GM19397 (cell line): Measurements from ENCODE around the gene CXCL9.
"Not testable (repeated sequence)": the region's sequence is repeated elsewhere in the genome, so short reads cannot be mapped to it uniquely, and the experiment has no call there.

Experiments
- ATAC-seq: cut with Tn5 transposase; IDR thresholded peaks from one replicate; pipeline ENCODE4 v1.9.1; 2021; ENCODE audit warnings: mild to moderate bottlenecking, moderate library complexity; ENCODE audit not compliant: unreplicated experiment

CXCL9 gene

DNA sequence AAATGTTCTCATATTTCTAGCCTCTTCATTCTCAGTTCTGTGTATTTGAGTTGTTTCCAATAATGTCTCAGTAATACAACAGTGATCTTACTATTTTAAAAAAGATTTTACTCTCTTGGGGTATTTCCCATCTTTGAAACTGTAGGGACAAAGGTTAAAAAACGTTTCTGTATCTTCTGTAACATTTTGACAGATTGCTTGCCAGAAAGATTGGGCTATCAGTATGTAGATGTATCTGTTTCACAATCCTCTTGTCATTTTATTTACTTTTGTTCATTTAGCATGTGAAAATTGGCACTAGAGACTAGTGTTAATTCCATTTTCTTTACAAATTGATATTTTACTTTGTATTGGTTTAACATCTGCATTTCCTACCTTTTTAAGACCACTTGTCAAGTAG lies 6.2 kb upstream of the CXCL9 start:
- no peak for ATAC-seq

- ATAC-seq, result no peak
Measured at GRCh38 chr4:76012388-76012801, 5.1 kb upstream of the CXCL9 start.

DNA sequence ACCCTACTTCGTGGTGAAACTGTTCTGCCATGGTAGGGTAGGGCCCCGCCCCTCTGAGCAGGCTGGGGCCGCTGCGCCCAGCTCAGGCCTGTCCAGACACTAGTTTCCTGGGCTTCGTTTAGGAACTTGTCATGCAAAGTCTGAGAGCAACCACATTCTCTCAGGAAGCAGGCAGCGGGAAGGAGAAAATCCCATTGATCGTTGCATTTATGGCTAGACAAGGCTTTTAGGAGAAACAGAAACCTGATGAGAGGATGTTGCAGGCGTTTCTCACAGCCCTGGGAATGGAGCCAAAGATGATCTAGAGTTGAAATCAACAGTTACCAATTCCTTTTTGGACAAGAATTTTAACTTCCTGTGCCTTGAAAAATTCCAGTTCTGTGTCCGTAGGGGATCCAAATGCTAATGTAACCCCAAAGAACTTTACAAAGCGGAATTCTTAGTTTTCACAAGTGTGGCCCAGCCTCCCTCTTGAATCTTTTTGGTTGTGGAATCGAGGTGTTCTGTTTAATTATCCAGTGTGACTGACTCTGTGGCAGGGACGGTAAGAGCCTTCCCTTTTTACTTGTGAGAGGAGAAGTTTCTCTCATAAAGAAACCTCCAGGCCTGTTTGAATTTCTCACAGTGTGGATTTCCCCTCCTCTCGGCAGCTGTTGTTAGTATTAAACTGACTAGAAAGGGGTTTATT lies 4.5 kb upstream of the CXCL9 start:
- ATAC-seq, result no peak

DNA sequence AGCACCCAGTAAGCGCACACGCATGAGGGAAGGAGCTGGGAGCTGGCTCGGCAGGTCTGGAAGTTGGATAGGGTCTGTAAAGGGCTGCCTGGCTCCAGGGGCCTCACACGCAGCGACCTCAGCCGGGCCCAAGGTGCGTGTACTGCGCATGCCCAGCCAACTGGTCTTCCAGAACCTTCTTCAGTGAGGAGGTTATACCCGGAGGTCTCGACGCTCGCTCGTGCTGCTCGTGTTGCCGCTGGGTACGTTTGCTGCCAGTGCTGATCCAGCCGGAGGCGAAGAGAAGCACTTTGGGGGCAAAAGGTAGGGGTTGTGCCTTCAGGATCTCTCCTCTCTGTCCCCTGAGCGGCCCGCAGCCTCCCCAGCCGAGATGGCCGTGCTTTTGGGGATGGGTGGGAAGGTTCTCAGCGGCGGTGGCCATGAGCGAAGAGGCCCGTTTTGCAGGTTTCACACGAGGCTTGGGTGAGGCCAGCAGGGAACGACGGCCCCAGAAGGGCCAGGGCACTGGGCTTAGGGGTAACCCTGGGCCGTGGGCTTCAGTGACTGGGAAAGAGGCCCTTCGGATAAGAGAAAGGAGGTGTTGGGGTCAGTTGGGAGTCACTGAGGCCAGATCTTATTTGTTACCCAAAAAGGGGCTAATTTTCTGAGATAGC lies 3.8 kb upstream of the CXCL9 start:
- ATAC-seq, result no peak

DNA sequence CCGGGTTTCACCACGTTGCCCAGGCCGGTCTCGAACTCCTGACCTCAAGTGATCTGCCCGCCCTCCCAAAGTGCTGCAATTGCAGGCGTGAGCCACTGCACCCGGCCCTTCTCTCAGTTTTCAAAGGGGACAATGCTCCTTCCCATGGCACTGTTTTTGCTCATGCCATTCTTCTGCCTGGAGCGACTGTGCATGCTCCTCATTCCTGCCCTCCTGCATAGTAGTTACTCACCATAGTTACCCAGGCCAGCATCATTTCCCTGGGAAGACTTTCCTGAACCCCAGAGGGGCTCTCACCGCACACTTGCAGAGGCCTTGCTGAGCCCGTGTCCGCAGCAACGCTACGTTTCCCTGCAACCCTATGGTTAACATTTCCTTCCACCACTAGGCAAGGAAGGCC lies 3.3 kb upstream of the CXCL9 start:
- ATAC-seq, result no peak

- ATAC-seq, result no peak
Measured at GRCh38 chr4:76009311-76009710, 2.0 kb upstream of the CXCL9 start.

DNA sequence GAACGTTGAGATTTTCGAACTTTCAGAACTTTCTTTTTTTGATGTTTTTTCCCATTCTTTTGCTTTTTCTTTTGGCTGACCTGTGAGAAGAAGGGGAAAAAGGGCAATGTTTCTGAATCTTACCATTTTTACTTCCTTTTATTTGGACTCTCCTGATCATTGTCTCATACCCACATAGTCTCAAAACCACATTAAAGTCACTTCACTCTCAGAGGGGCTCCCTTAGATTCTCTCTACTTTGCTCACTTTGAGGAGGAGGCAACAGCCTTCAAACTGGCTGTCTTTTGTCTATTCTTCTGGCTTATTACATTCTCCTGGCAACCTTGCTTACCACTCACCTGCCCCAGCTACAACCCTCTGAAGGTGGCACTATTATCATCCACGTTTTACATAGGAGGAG lies 3.7 kb downstream of the CXCL9 start:
- ATAC-seq, result no peak

GRCh38 chr4:76003035-76003434 lies 4.3 kb downstream of the CXCL9 start:
- no peak for ATAC-seq

DNA sequence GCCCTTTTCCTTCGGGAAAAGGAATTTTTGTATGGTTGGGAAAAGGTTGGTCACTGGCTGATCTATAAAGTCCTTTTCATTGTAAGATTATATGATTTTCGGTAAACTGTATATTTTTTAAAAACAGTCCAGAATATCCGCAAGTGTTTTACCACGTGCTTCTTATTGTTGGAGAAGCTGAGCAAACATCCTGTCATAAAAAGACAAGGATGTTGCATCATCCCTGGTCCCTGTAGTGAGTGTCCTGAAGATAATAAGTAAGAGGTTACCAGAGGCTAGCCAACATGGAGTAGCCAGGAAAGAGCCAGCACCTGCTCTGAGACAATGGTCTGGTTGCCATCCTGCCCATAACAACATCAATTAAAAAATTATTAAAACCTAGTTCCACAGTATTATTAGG lies 5.1 kb downstream of the CXCL9 start:
- no peak for ATAC-seq

GRCh38 chr4:76001700-76002099 lies 5.6 kb downstream of the CXCL9 start:
- no peak for ATAC-seq

DNA sequence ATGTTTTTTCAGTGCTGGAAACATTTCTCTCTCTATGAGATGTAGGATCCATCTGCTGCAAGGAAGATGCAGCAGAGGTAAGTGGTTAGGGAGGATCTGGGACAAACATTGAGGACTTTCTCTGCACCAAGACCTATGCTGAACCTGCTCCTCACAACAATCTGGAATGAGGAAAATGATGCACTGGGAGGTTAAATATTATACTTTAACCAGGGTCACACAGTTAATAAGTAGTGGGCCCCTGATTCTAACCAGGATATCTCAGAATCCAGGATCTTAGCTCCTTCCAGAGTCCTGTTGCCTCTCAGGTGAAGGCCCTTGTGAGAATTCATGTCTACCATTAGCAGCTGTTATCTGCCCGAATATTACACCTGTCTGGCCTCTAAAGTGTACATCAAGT lies 7.0 kb downstream of the CXCL9 start:
- no peak for ATAC-seq

- ATAC-seq, result not testable (repeated sequence)
Measured at GRCh38 chr4:75998525-75999147, 8.7 kb downstream of the CXCL9 start.

DNA sequence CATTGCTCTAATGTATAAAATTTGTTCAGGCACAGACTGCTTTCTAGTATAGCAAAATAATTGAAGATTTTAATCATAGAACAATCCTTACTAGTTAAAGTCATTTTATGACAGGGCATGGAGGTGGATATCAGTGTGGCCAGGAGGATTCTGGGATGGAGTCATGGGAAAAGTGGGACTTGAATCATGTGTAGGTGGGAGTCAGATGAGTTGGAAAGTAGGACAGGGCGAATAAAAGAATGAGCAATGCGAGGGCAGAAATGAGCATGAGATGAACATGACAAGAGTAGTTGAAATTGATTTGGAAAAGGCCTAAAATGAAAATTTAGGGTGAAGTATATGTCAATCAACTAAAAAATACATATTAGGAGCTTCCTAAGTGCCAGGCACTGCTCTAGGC lies 9.4 kb downstream of the CXCL9 start:
- no peak for ATAC-seq

GRCh38 chr4:75997081-75997480 lies 10.2 kb downstream of the CXCL9 start:
- ATAC-seq, result no peak

DNA sequence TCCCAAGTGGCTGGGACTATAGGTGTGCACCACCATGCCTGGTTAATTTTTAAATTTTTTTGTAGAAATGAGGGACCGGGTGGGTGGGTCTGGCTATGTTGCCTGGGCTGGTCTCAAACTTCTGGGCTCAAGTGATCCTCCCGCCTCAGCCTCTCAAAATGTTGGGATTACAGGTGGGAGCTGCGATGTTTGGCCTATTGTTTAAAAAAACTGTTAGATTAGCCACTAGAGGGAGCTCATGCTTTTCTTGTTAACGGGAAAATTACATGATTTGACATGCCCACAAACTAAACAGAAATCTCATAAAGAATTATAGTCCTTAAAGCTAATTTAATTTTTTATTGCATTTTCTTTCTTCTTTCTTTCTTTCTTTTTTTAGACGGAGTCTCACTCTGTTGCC lies 11.6 kb downstream of the CXCL9 start:
- no peak for ATAC-seq

- ATAC-seq, result no peak
Measured at GRCh38 chr4:75992462-75992861, 14.8 kb downstream of the CXCL9 start.

DNA sequence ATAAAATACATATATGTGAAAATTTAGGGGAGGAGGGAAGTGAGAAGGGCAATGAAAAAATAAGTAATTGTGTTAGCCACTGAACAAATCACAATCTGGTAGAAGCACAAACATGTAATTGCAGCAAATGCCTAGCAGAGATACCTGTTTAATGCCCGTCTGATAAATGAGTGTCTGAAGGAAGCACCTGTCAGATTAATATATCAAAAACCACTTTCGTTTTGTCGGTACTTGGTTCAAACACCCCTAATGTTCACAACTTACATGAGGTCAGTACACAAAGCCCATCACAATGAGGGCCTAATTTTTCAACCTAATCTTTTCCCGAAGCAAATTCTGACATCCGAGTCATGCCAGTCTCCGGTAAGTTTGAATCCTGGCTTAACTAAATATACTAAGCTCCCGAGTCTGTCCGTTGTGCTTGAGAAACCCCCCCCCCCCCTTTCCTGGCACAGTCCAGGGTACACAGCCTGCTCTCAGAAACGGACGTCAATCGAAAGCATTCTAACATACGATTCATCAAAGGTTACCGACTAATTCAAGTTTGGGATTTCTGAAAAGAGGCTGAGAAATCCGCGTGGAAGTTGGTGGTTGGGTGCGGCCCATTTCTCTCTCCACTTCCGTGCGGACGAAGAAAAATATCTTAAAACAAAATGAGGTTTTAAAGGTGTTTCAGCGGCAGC lies 17.3 kb downstream of the CXCL9 start:
- ATAC-seq, result no peak

DNA sequence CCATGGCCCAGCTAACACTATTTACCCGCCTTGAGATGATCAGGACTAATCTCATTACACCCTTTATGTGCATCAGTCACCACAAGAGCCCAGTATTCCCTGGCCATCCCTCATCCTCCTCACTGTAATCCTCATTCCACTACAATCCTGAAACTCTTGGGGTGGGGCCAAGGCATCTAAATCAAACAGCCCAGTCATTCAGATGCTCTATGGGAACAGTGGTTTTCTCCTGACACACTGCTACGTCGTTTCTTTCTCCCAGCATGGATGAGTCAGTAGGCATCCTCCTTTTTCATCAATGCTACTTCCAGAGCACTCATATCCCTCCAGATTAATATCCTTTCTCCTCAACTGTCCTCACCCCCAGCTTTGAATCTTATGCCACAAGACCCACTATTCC lies 22.2 kb downstream of the CXCL9 start:
- ATAC-seq, result no peak

DNA sequence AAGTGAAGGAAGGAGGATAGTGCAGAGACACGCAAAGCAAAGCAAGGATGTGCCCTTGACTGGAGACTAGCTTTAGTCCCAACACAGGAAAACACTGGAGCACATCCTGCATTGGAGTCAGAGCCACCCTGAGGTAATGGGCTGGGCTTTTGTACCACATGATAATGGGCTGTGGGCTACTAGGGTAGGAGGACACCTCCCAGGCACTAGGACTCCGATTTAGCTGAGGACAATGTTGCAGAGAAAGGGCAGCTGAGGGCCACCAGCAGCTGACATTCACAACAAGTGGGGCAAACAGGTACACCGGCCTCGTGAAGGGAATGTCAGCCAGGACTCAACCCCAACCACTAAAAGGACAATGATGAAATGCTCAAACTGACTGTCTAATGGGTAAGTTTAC lies 26.7 kb downstream of the CXCL9 start:
- no peak for ATAC-seq

- ATAC-seq, result no peak
Measured at GRCh38 chr4:75976177-75976576, 31.1 kb downstream of the CXCL9 start.

DNA sequence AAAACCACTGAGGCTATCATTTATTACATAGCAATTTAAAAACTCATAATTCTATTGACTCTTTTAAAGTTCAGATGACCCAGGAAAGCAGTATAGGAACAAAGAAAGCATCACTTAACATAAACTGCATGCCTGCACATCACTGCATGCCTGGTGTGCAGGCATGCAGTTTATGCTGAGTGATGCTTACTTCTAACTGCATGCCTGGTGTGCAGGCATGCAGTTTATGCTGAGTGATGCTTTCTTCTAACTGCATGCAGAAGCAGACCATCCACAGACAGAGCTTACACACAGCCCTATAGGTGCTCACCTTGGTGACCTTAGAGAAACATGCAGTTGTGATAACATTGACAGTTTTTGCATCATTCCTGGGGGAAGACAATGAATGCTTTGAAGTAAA lies 33.5 kb downstream of the CXCL9 start:
- ATAC-seq, result no peak

DNA sequence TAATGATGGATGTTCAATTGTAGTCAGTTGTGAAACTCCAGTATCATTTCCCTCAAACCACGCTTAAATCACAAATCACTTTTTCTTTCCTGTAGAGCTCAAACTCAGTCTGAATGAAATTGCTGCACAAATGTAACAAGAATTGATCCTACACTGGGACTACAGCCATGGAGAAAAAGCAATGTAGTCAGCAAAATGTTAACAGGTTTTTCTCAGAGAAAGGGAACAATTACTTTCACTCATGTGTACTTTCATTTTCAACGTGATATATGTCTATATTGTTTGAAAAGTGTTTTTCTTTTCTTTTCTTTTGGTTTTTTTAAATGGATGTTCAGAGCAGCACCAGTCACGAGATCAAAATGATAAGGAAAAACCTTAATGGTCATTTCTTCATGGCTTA lies 39.2 kb downstream of the CXCL9 start:
- no peak for ATAC-seq
